ENCODE data around the gene KCNAB1.

Gene KCNAB1

GRCh38 chr3:156299569-156299968, 179.2 kb downstream of the KCNAB1 start:
- H2BK5ac ChIP-seq (ENCODE audit: low read depth, low read length, poor library complexity, severe bottlenecking), result no peak overlapping the region
- no peak overlapping the region for H2AFZ ChIP-seq (ENCODE audit: low read depth, low read length)
- H2AK5ac ChIP-seq (ENCODE audit: low read length, severe bottlenecking), result no peak overlapping the region
- no peak overlapping the region for H3K4ac ChIP-seq (ENCODE audit: low read depth in 1 of 2, low read length in 2 of 2)
- no peak overlapping the region for H3K4me2 ChIP-seq (ENCODE audit: low read length, poor library complexity, severe bottlenecking)
- no peak overlapping the region for H2BK12ac ChIP-seq (ENCODE audit: low read length in 2 of 2)
- no peak overlapping the region for H2BK15ac ChIP-seq (ENCODE audit: low read depth, poor library complexity, severe bottlenecking)
- no peak for DNase-seq
- no peak overlapping the region for H3K14ac ChIP-seq (ENCODE audit: low read length in 2 of 2)
- H2BK120ac ChIP-seq (ENCODE audit: low read depth, low read length), result no peak overlapping the region
- H3K4me3 ChIP-seq (ENCODE audit: insufficient read depth in 1 of 2, low read depth in 1 of 2, low read length in 2 of 2), result no peak overlapping the region
- no peak overlapping the region for H3K27ac ChIP-seq (ENCODE audit: low read length, poor library complexity, severe bottlenecking)
- no peaks in the 10 kb centered on the region for H3K9me3 ChIP-seq (ENCODE audit: control insufficient read depth, low read length)
- no peaks in the 10 kb centered on the region for H3K36me3 ChIP-seq (ENCODE audit: control insufficient read depth in 1 of 2, insufficient read depth in 2 of 2, low read depth in 1 of 2, low read length in 2 of 2)
- WGBS, result 64% methylated on average over 2 of the region's 2 CpGs
- peaks cover 2% of the 10 kb centered on the region for H3K4me1 ChIP-seq (ENCODE audit: control insufficient read depth, insufficient read depth, low read depth, low read length)
- no peak overlapping the region for H3K23ac ChIP-seq (ENCODE audit: low read length in 2 of 2)
- no peak overlapping the region for H3K9ac ChIP-seq (ENCODE audit: low read length)
- H3K27me3 ChIP-seq (ENCODE audit: control insufficient read depth in 1 of 2, insufficient read depth in 1 of 2, low read length in 2 of 2), result peaks cover 0 to 5% of the 10 kb centered on the region in 2 experiments
- H3K18ac ChIP-seq (ENCODE audit: low read depth in 1 of 2, low read length in 2 of 2), result no peak overlapping the region
- no peak overlapping the region for H4K91ac ChIP-seq (ENCODE audit: low read length)
- no peaks in the 10 kb centered on the region for H3K79me1 ChIP-seq (replicated peaks; ENCODE audit: low read length, poor library complexity, severe bottlenecking)
- no peak overlapping the region for H4K8ac ChIP-seq (ENCODE audit: low read length)

- Histone ChIP-seq H3K4me2 (ENCODE audit: low read length, poor library complexity, severe bottlenecking) (no peak overlapping the region), H3K4ac (ENCODE audit: low read depth in 1 of 2, low read length in 2 of 2) (no peak overlapping the region)
These were observed 180.0 kb downstream of the KCNAB1 start for GRCh38 chr3:156300371-156300770.

DNA sequence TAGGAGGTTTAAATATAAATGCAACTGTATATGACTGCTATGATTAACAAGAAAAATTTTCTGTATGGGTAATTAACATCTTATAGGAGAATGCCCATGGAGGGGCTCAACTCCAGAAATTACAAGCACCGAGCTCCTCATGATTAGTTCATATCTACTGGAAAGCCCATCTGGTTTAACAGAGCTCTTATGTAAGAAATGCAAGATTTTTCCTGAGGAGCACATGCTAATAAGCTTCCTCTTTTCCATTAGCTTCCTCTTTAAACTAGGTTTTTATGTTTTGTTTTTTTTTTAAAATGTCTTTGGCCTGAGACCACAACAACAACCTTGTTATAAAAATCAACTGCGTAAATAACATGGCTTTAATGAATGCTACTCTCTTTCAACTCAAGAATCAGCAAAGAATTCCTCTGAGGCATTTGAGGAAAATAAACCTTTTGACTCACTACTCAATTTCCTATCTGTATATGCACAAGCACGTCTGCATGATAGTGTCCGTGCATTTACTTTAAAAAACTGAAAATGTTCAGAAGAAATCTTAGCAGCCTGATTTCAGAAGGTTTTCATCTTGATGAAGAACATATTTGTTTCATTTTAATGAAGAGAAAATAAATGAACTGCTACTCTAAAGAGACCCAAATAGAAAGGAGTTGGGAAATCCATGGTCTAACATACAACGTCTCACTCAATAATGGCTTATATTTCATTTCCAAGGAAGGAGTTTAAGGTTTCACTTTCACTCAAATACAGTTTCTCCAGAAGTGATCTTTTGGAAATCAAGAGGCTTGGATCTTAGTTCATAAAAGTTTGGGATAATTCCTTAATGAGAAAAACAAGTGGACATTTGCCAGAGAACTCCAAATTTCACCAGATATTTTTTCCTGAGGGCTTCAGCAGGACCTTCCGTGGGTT, 180.8 kb downstream of the KCNAB1 start:
- Histone ChIP-seq H2BK5ac (ENCODE audit: low read depth, low read length, poor library complexity, severe bottlenecking) (no peak overlapping the region), H3K27me3 (ENCODE audit: control insufficient read depth in 1 of 2, insufficient read depth in 1 of 2, low read length in 2 of 2) (no peaks in the 10 kb centered on the region), H2BK12ac (ENCODE audit: low read length in 2 of 2) (no peak overlapping the region), H3K4ac (ENCODE audit: low read depth in 1 of 2, low read length in 2 of 2) (no peak overlapping the region), H3K27ac (ENCODE audit: low read length, poor library complexity, severe bottlenecking) (no peak overlapping the region), H2BK120ac (ENCODE audit: low read depth, low read length) (no peak overlapping the region), H2BK15ac (ENCODE audit: low read depth, poor library complexity, severe bottlenecking) (no peak overlapping the region), H4K91ac (ENCODE audit: low read length) (no peak overlapping the region), H3K79me1 (replicated peaks; ENCODE audit: low read length, poor library complexity, severe bottlenecking) (no peaks in the 10 kb centered on the region), H3K36me3 (ENCODE audit: control insufficient read depth in 1 of 2, insufficient read depth in 2 of 2, low read depth in 1 of 2, low read length in 2 of 2) (no peaks in the 10 kb centered on the region), H2AK5ac (ENCODE audit: low read length, severe bottlenecking) (no peak overlapping the region), H3K18ac (ENCODE audit: low read depth in 1 of 2, low read length in 2 of 2) (no peak overlapping the region), H3K23ac (ENCODE audit: low read length in 2 of 2) (no peak overlapping the region), H3K4me1 (ENCODE audit: control insufficient read depth, insufficient read depth, low read depth, low read length) (peaks cover 2% of the 10 kb centered on the region), H4K8ac (ENCODE audit: low read length) (no peak overlapping the region), H3K9ac (ENCODE audit: low read length) (peak overlapping the region; percentile 46), H3K4me3 (ENCODE audit: insufficient read depth in 1 of 2, low read depth in 1 of 2, low read length in 2 of 2) (peak overlapping the region in 1 of 2 experiments; percentile 58), H3K4me2 (ENCODE audit: low read length, poor library complexity, severe bottlenecking) (no peak overlapping the region), H2AFZ (ENCODE audit: low read depth, low read length) (no peak overlapping the region), H3K14ac (ENCODE audit: low read length in 2 of 2) (no peak overlapping the region), H3K9me3 (ENCODE audit: control insufficient read depth, low read length) (no peaks in the 10 kb centered on the region)
- DNase-seq, result no peak
- 95% methylated on average over 4 of the region's 6 CpGs for WGBS

More at GRCh38 chr3:156300371-156300770, 180.0 kb downstream of the KCNAB1 start:
- DNase-seq, result no peak
- Histone ChIP-seq H2BK120ac (ENCODE audit: low read depth, low read length) (no peak overlapping the region), H3K23ac (ENCODE audit: low read length in 2 of 2) (no peak overlapping the region), H2BK12ac (ENCODE audit: low read length in 2 of 2) (no peak overlapping the region), H3K9ac (ENCODE audit: low read length) (no peak overlapping the region), H3K4me3 (ENCODE audit: insufficient read depth in 1 of 2, low read depth in 1 of 2, low read length in 2 of 2) (no peak overlapping the region), H3K79me1 (replicated peaks; ENCODE audit: low read length, poor library complexity, severe bottlenecking) (no peaks in the 10 kb centered on the region), H3K27me3 (ENCODE audit: control insufficient read depth in 1 of 2, insufficient read depth in 1 of 2, low read length in 2 of 2) (no peaks in the 10 kb centered on the region), H3K18ac (ENCODE audit: low read depth in 1 of 2, low read length in 2 of 2) (no peak overlapping the region), H3K27ac (ENCODE audit: low read length, poor library complexity, severe bottlenecking) (no peak overlapping the region), H2BK15ac (ENCODE audit: low read depth, poor library complexity, severe bottlenecking) (no peak overlapping the region), H4K91ac (ENCODE audit: low read length) (no peak overlapping the region), H3K4me1 (ENCODE audit: control insufficient read depth, insufficient read depth, low read depth, low read length) (peaks cover 2% of the 10 kb centered on the region), H2AFZ (ENCODE audit: low read depth, low read length) (no peak overlapping the region), H3K14ac (ENCODE audit: low read length in 2 of 2) (no peak overlapping the region), H2AK5ac (ENCODE audit: low read length, severe bottlenecking) (no peak overlapping the region), H2BK5ac (ENCODE audit: low read depth, low read length, poor library complexity, severe bottlenecking) (no peak overlapping the region), H3K36me3 (ENCODE audit: control insufficient read depth in 1 of 2, insufficient read depth in 2 of 2, low read depth in 1 of 2, low read length in 2 of 2) (no peaks in the 10 kb centered on the region), H3K9me3 (ENCODE audit: control insufficient read depth, low read length) (no peaks in the 10 kb centered on the region), H4K8ac (ENCODE audit: low read length) (no peak overlapping the region)
- 100% methylated on average over 2 of the region's 3 CpGs for WGBS

GRCh38 chr3:156303001-156303707, 182.8 kb downstream of the KCNAB1 start:
- H2BK5ac ChIP-seq (ENCODE audit: low read depth, low read length, poor library complexity, severe bottlenecking), result no peak overlapping the region
- H2BK15ac ChIP-seq (ENCODE audit: low read depth, poor library complexity, severe bottlenecking), result no peak overlapping the region
- H2BK12ac ChIP-seq (ENCODE audit: low read length in 2 of 2), result no peak overlapping the region
- no peaks in the 10 kb centered on the region for H3K9me3 ChIP-seq (ENCODE audit: control insufficient read depth, low read length)
- H3K23ac ChIP-seq (ENCODE audit: low read length in 2 of 2), result no peak overlapping the region
- DNase-seq, result no peak
- no peak overlapping the region for H3K14ac ChIP-seq (ENCODE audit: low read length in 2 of 2)
- H3K9ac ChIP-seq (ENCODE audit: low read length), result no peak overlapping the region
- H3K4ac ChIP-seq (ENCODE audit: low read depth in 1 of 2, low read length in 2 of 2), result no peak overlapping the region
- no peaks in the 10 kb centered on the region for H3K36me3 ChIP-seq (ENCODE audit: control insufficient read depth in 1 of 2, insufficient read depth in 2 of 2, low read depth in 1 of 2, low read length in 2 of 2)
- no peaks in the 10 kb centered on the region for H3K4me1 ChIP-seq (ENCODE audit: control insufficient read depth, insufficient read depth, low read depth, low read length)
- H3K4me3 ChIP-seq (ENCODE audit: insufficient read depth in 1 of 2, low read depth in 1 of 2, low read length in 2 of 2), result no peak overlapping the region
- no peak overlapping the region for H3K27ac ChIP-seq (ENCODE audit: low read length, poor library complexity, severe bottlenecking)
- H3K4me2 ChIP-seq (ENCODE audit: low read length, poor library complexity, severe bottlenecking), result no peak overlapping the region
- no peaks in the 10 kb centered on the region for H3K79me1 ChIP-seq (replicated peaks; ENCODE audit: low read length, poor library complexity, severe bottlenecking)
- H3K18ac ChIP-seq (ENCODE audit: low read depth in 1 of 2, low read length in 2 of 2), result no peak overlapping the region
- H2AFZ ChIP-seq (ENCODE audit: low read depth, low read length), result no peak overlapping the region
- H4K8ac ChIP-seq (ENCODE audit: low read length), result no peak overlapping the region
- no peak overlapping the region for H4K91ac ChIP-seq (ENCODE audit: low read length)
- no peaks in the 10 kb centered on the region for H3K27me3 ChIP-seq (ENCODE audit: control insufficient read depth in 1 of 2, insufficient read depth in 1 of 2, low read length in 2 of 2)
- H2AK5ac ChIP-seq (ENCODE audit: low read length, severe bottlenecking), result no peak overlapping the region
- WGBS, result no CpG with 5 or more reads among the region's 1 CpG
- no peak overlapping the region for H2BK120ac ChIP-seq (ENCODE audit: low read depth, low read length)
